Hepatocyte (in vitro differentiated cells): ENCODE results near the gene INHBC. TPM values are rescaled to one million over a fixed set of nuclear protein-coding genes. Genes with fewer than 3 reads are reported as not detected.

Experiments
- DNase-seq: peaks from one replicate; pipeline ENCODE4 v3.0.0-alpha.2; 2016; ENCODE audit warnings: low spot score
- H2AFZ ChIP-seq: fragments of 200-600 bp; sonication (generic); 2 replicates; pipeline ENCODE4 v1.6.0; 2016; ENCODE audit warnings: antibody characterized with exemption, mild to moderate bottlenecking
- H3K27ac ChIP-seq: fragments of 200-600 bp; sonication (generic); 2 replicates; pipeline ENCODE4 v1.5.1; 2016; ENCODE audit warnings: mild to moderate bottlenecking
- H3K27me3 ChIP-seq: fragments of 200-600 bp; sonication (generic); 2 replicates; pipeline ENCODE4 v1.6.1; 2016
- H3K36me3 ChIP-seq: fragments of 200-600 bp; sonication (generic); replicated peaks from 2 replicates; pipeline ENCODE4 v1.5.1; 2016; ENCODE audit warnings: low read depth; ENCODE audit not compliant: insufficient read depth
- H3K4me1 ChIP-seq: fragments of 200-600 bp; sonication (generic); 2 replicates; pipeline ENCODE4 v1.5.1; 2016; ENCODE audit warnings: mild to moderate bottlenecking, moderate library complexity; ENCODE audit not compliant: insufficient read depth
- H3K4me2 ChIP-seq: fragments of 200-600 bp; sonication (generic); 2 replicates; pipeline ENCODE4 v1.6.0; 2016
- H3K4me3 ChIP-seq: fragments of 200-600 bp; sonication (generic); 2 replicates; pipeline ENCODE4 v1.5.1; 2016; ENCODE audit warnings: mild to moderate bottlenecking
- H3K79me2 ChIP-seq: fragments of 200-600 bp; sonication (generic); 2 replicates; pipeline ENCODE4 v1.6.0; 2017; ENCODE audit warnings: mild to moderate bottlenecking
- H3K9me2 ChIP-seq: fragments of 200-600 bp; sonication (generic); replicated peaks from 2 replicates; pipeline ENCODE4 v1.6.0; 2017; ENCODE audit warnings: mild to moderate bottlenecking; ENCODE audit not compliant: insufficient read depth
- H3K9me3 ChIP-seq: fragments of 200-600 bp; sonication (generic); 2 replicates; pipeline ENCODE4 v1.5.1; 2016; ENCODE audit warnings: low read depth, mild to moderate bottlenecking
- H4K20me1 ChIP-seq: fragments of 200-600 bp; sonication (generic); 2 replicates; pipeline ENCODE4 v1.6.0; 2016; ENCODE audit warnings: mild to moderate bottlenecking; ENCODE audit not compliant: insufficient read depth, poor library complexity, severe bottlenecking
- EZH2 ChIP-seq: fragments of 200-600 bp; sonication (generic); IDR thresholded peaks from 2 replicates; pipeline ENCODE4 v1.6.1; 2016; ENCODE audit warnings: antibody characterized with exemption, mild to moderate bottlenecking, borderline replicate concordance
- EZH2phosphoT487 ChIP-seq: fragments of 200-600 bp; sonication (generic); IDR thresholded peaks from one replicate; pipeline ENCODE4 v1.6.1; 2018; ENCODE audit warnings: antibody characterized with exemption, mild to moderate bottlenecking, low read depth, moderate library complexity; ENCODE audit not compliant: unreplicated experiment, severe bottlenecking
- WGBS: methylation state at CpG from one replicate; pipeline ENCODE4 v1.1.6; 2016; ENCODE audit warnings: low lambda C conversion rate; ENCODE audit errors: missing lambda C conversion rate; 5-methylcytosine and 5-hydroxymethylcytosine counted together
- polyA plus RNA-seq: library from polyadenylated mRNA; unstranded; fragments of >200 nt; fragmentation: Nextera tagmentation; extraction: Ambion mirVana; gene quantifications from 2 replicates; pipeline ENCODE4 v1.2.1, GENCODE V29; 2016
- total RNA-seq: library from RNA; depleted of rRNA; stranded (reverse); fragments of >200 nt; gene quantifications from 2 replicates; pipeline ENCODE4 v1.2.3, GENCODE V29; 2014
- TF ChIP-seq, protein P1 (sequence below): fragments of 200-600 bp; sonication (generic); IDR thresholded peaks from 2 replicates; pipeline ENCODE4 v1.5.1; 2016; ENCODE audit warnings: antibody characterized with exemption, mild to moderate bottlenecking; ENCODE audit not compliant: poor library complexity

INHBC gene
- total and polyA plus RNA-seq, 2 experiments from 2014 or later, result 1.8 to 3.4 TPM

DNA sequence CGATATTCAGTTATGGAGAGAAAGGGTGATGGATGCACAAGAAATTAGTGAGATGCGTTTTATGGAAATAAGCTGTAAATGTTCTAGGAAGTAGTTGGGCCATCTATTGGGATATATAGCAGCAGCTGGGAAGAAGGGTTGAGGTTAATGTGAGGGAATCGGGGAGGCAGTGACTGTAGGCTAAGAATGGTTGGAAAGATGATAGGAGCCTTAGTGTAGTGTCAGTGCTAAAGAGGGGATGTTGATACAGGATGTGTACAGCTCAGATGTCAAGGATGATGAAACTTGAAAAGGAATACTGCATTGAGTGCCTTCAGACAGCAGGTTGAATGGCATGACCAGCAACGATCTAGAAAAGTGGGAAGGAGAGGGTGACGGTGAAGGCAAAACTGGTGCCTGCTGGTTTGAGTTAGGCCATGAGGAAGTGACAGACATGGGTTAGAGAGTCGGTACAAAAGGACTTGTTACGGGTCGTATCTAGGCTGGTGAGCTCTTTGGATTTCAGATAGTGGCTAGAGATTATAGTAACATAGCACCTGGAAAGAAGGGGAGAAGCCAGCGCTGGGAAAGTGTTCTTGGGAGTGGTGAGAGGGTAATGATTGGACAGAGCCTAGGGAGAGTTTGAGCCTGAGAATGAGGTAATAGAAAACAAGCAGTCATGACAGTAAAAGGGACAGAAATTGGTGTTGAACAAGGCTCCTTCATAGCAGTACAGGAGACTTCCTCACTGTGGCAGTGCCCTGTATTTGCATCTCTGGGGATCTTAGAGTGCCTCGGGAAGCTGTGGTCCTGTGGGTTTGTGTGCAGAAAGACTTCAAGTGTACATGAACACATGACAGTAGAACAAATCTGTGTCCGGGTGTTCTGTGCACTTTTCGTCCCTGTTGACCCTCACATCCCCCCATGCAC, 62.9 kb downstream of the INHBC start:
- no peak overlapping the region for H2AFZ ChIP-seq
- no peak overlapping the region for H3K4me3 ChIP-seq
- H3K9me3 ChIP-seq, result no peaks in the 10 kb centered on the region
- H3K36me3 ChIP-seq, result no peaks in the 10 kb centered on the region
- no peak overlapping the region for H3K4me2 ChIP-seq
- no peak overlapping the region for H3K27ac ChIP-seq
- H3K4me1 ChIP-seq, result no peaks in the 10 kb centered on the region
- H4K20me1 ChIP-seq, result no peaks in the 10 kb centered on the region
- DNase-seq, result no peak
- no peaks in the 10 kb centered on the region for H3K27me3 ChIP-seq
- no peaks in the 10 kb centered on the region for H3K79me2 ChIP-seq
- 95% methylated on average over 12 of the region's 12 CpGs for WGBS
- TF ChIP-seq EZH2phosphoT487 (no peak), EZH2 (no peak)
- TF ChIP-seq, protein P1, sequence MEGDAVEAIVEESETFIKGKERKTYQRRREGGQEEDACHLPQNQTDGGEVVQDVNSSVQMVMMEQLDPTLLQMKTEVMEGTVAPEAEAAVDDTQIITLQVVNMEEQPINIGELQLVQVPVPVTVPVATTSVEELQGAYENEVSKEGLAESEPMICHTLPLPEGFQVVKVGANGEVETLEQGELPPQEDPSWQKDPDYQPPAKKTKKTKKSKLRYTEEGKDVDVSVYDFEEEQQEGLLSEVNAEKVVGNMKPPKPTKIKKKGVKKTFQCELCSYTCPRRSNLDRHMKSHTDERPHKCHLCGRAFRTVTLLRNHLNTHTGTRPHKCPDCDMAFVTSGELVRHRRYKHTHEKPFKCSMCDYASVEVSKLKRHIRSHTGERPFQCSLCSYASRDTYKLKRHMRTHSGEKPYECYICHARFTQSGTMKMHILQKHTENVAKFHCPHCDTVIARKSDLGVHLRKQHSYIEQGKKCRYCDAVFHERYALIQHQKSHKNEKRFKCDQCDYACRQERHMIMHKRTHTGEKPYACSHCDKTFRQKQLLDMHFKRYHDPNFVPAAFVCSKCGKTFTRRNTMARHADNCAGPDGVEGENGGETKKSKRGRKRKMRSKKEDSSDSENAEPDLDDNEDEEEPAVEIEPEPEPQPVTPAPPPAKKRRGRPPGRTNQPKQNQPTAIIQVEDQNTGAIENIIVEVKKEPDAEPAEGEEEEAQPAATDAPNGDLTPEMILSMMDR, result no peak
- H3K9me2 ChIP-seq, result no peaks in the 10 kb centered on the region

DNA sequence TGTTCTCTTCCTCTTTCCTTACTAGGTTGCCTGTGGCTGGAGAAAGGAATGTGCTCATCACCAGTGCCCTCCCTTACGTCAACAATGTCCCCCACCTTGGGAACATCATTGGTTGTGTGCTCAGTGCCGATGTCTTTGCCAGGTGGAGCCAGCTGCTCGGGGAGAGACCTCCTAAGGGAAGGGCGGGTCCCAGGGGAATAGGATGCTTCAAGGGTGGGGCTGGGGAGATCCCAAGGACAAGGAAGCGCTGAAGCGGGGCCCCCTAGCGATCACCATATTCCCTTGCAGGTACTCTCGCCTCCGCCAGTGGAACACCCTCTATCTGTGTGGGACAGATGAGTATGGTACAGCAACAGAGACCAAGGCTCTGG, 63.5 kb downstream of the INHBC start:
- DNase-seq, result no peak
- H4K20me1 ChIP-seq, result no peaks in the 10 kb centered on the region
- H2AFZ ChIP-seq, result no peak overlapping the region
- no peaks in the 10 kb centered on the region for H3K9me2 ChIP-seq
- H3K27ac ChIP-seq, result no peak overlapping the region
- 89% methylated on average over 9 of the region's 9 CpGs for WGBS
- H3K9me3 ChIP-seq, result no peaks in the 10 kb centered on the region
- no peaks in the 10 kb centered on the region for H3K79me2 ChIP-seq
- H3K4me1 ChIP-seq, result no peaks in the 10 kb centered on the region
- no peak overlapping the region for H3K4me2 ChIP-seq
- no peak overlapping the region for H3K4me3 ChIP-seq
- H3K36me3 ChIP-seq, result no peaks in the 10 kb centered on the region
- H3K27me3 ChIP-seq, result no peaks in the 10 kb centered on the region
- no peak for TF ChIP-seq EZH2phosphoT487
- no peak for TF ChIP-seq EZH2
- TF ChIP-seq, protein P1, result no peak

DNA sequence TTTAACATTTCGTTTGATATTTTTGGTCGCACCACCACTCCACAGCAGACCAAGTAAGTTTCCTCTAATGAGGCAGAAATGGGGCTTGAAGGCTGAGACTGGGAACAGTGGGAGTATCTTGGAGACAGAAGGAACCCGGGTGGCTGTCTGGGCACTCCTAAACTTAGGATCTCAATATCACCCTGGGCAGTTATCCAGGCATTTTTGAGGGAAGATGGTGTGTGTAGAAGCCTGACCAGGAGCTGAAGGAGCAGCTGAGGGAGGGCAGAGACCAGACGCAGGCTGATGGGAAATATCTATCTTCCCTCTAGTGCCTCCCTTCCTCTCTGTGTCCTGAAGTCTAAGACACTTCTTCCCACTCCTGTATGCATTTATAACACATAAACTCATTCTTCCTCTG, 64.0 kb downstream of the INHBC start:
- Histone ChIP-seq H3K36me3 (no peaks in the 10 kb centered on the region), H3K79me2 (no peaks in the 10 kb centered on the region), H3K4me1 (no peaks in the 10 kb centered on the region), H2AFZ (no peak overlapping the region), H3K27ac (no peak overlapping the region), H3K9me2 (no peaks in the 10 kb centered on the region), H4K20me1 (no peaks in the 10 kb centered on the region), H3K9me3 (no peaks in the 10 kb centered on the region), H3K4me3 (no peak overlapping the region), H3K4me2 (no peak overlapping the region), H3K27me3 (no peaks in the 10 kb centered on the region)
- 100% methylated on average over 4 of the region's 4 CpGs for WGBS
- DNase-seq, result no peak
- TF ChIP-seq EZH2 (no peak), EZH2phosphoT487 (no peak)
- TF ChIP-seq, protein P1, result no peak
